Measurements from ENCODE around the gene SLC24A5.

GRCh38 chr15:48153526-48153925 is 32.7 kb downstream of the SLC24A5 start:
- TF ChIP-seq RFX5 (IDR thresholded peaks at IDR 0.05) (no peak), ZSCAN20 (CRISPR knock-in tag; IDR thresholded peaks at IDR 0.05) (no peak), REST (IDR thresholded peaks at IDR 0.05) (no peak), POLR2A (IDR thresholded peaks at IDR 0.05; ENCODE audit: low read length) (no peak), CTCF (IDR thresholded peaks at IDR 0.05) (no peak), POLR2AphosphoS2 (conservative IDR thresholded peaks at IDR 0.05; ENCODE audit: low read length) (no peak), RAD21 (conservative IDR thresholded peaks at IDR 0.05 in 1 of 2, IDR thresholded peaks at IDR 0.05 in 1 of 2) (no peak), MAX (IDR thresholded peaks at IDR 0.05) (no peak)
